Measurements from ENCODE around the gene BEGAIN.
A peak's percentile ranks its signal among the peaks of the same experiment; 100 is the strongest.

The BEGAIN gene

GRCh38 chr14:100570726-100571454, 16.3 kb downstream of the BEGAIN start:
- peaks cover 11% of the 10 kb centered on the region for H3K27me3 Mint-ChIP-seq
- H3K4me3 Mint-ChIP-seq: no peak overlapping the region
- peaks cover 8% of the 10 kb centered on the region for H3K4me1 Mint-ChIP-seq
- H3K36me3 Mint-ChIP-seq: no peaks in the 10 kb centered on the region
- no peaks in the 10 kb centered on the region for H3K9me3 Mint-ChIP-seq
- no peak overlapping the region for H3K27ac Mint-ChIP-seq

- H3K9me3 Mint-ChIP-seq: no peaks in the 10 kb centered on the region
- peak overlapping the region; percentile 70 for H3K4me3 Mint-ChIP-seq
- no peak overlapping the region for H3K27ac Mint-ChIP-seq
- peaks cover 8% of the 10 kb centered on the region for H3K4me1 Mint-ChIP-seq
- H3K27me3 Mint-ChIP-seq: peaks cover 11% of the 10 kb centered on the region
- no peaks in the 10 kb centered on the region for H3K36me3 Mint-ChIP-seq
These were observed 17.4 kb downstream of the BEGAIN start for GRCh38 chr14:100569734-100570286.

GRCh38 chr14:100568998-100569733, 18.1 kb downstream of the BEGAIN start:
- H3K9me3 Mint-ChIP-seq: no peaks in the 10 kb centered on the region
- H3K4me1 Mint-ChIP-seq: peaks cover 8% of the 10 kb centered on the region
- no peaks in the 10 kb centered on the region for H3K36me3 Mint-ChIP-seq
- H3K27me3 Mint-ChIP-seq: peaks cover 11% of the 10 kb centered on the region
- peak overlapping the region; percentile 70 for H3K4me3 Mint-ChIP-seq
- no peak overlapping the region for H3K27ac Mint-ChIP-seq

GRCh38 chr14:100568164-100568997, 18.8 kb downstream of the BEGAIN start:
- Mint-ChIP-seq H3K36me3 (no peaks in the 10 kb centered on the region), H3K27me3 (peaks cover 11% of the 10 kb centered on the region), H3K9me3 (no peaks in the 10 kb centered on the region), H3K4me1 (peaks cover 8% of the 10 kb centered on the region), H3K27ac (no peak overlapping the region), H3K4me3 (peak overlapping the region; percentile 19)

GRCh38 chr14:100567877-100568163, 19.4 kb downstream of the BEGAIN start:
- no peak overlapping the region for H3K4me3 Mint-ChIP-seq
- H3K27me3 Mint-ChIP-seq: peaks cover 11% of the 10 kb centered on the region
- H3K9me3 Mint-ChIP-seq: no peaks in the 10 kb centered on the region

GRCh38 chr14:100567009-100567876, 20.0 kb downstream of the BEGAIN start:
- Mint-ChIP-seq H3K36me3 (no peaks in the 10 kb centered on the region), H3K27ac (no peak overlapping the region), H3K4me3 (peak overlapping the region; percentile 51), H3K27me3 (peaks cover 11% of the 10 kb centered on the region), H3K4me1 (peaks cover 4% of the 10 kb centered on the region), H3K9me3 (no peaks in the 10 kb centered on the region)

More at GRCh38 chr14:100567877-100568163, 19.4 kb downstream of the BEGAIN start:
- Mint-ChIP-seq H3K4me1 (peaks cover 6% of the 10 kb centered on the region), H3K27ac (no peak overlapping the region), H3K36me3 (no peaks in the 10 kb centered on the region)

- Mint-ChIP-seq H3K36me3 (no peaks in the 10 kb centered on the region), H3K4me1 (peaks cover 4% of the 10 kb centered on the region), H3K4me3 (no peak overlapping the region), H3K9me3 (no peaks in the 10 kb centered on the region), H3K27ac (no peak overlapping the region), H3K27me3 (peaks cover 11% of the 10 kb centered on the region)
These were observed 20.6 kb downstream of the BEGAIN start for GRCh38 chr14:100566586-100566985.

GRCh38 chr14:100566119-100566518, 21.1 kb downstream of the BEGAIN start:
- Mint-ChIP-seq H3K4me3 (no peak overlapping the region), H3K27ac (no peak overlapping the region), H3K36me3 (no peaks in the 10 kb centered on the region), H3K27me3 (peaks cover 11% of the 10 kb centered on the region), H3K9me3 (no peaks in the 10 kb centered on the region), H3K4me1 (peaks cover 4% of the 10 kb centered on the region)

GRCh38 chr14:100565650-100566049, 21.6 kb downstream of the BEGAIN start:
- no peak overlapping the region for H3K27ac Mint-ChIP-seq
- no peak overlapping the region for H3K4me3 Mint-ChIP-seq

GRCh38 chr14:100564512-100564911, 22.7 kb downstream of the BEGAIN start:
- peaks cover 4% of the 10 kb centered on the region for H3K4me1 Mint-ChIP-seq
- no peaks in the 10 kb centered on the region for H3K9me3 Mint-ChIP-seq
- H3K36me3 Mint-ChIP-seq: no peaks in the 10 kb centered on the region
- peaks cover 7% of the 10 kb centered on the region for H3K27me3 Mint-ChIP-seq
- no peak overlapping the region for H3K4me3 Mint-ChIP-seq
- H3K27ac Mint-ChIP-seq: peak overlapping the region; percentile 43

More at GRCh38 chr14:100565650-100566049, 21.6 kb downstream of the BEGAIN start:
- Mint-ChIP-seq H3K9me3 (no peaks in the 10 kb centered on the region), H3K36me3 (no peaks in the 10 kb centered on the region), H3K27me3 (peaks cover 11% of the 10 kb centered on the region), H3K4me1 (peaks cover 4% of the 10 kb centered on the region)

GRCh38 chr14:100562751-100563150, 24.5 kb downstream of the BEGAIN start:
- Mint-ChIP-seq H3K4me3 (no peak overlapping the region), H3K36me3 (no peaks in the 10 kb centered on the region), H3K4me1 (peaks cover 4% of the 10 kb centered on the region), H3K27ac (no peak overlapping the region), H3K9me3 (no peaks in the 10 kb centered on the region), H3K27me3 (peaks cover 4% of the 10 kb centered on the region)

- H3K27me3 Mint-ChIP-seq: no peaks in the 10 kb centered on the region
- no peaks in the 10 kb centered on the region for H3K9me3 Mint-ChIP-seq
- H3K36me3 Mint-ChIP-seq: no peaks in the 10 kb centered on the region
- no peak overlapping the region for H3K27ac Mint-ChIP-seq
- H3K4me3 Mint-ChIP-seq: no peak overlapping the region
- peaks cover under 1% of the 10 kb centered on the region for H3K4me1 Mint-ChIP-seq
These were observed 26.2 kb downstream of the BEGAIN start for GRCh38 chr14:100561005-100561404.

GRCh38 chr14:100560471-100560870, 26.7 kb downstream of the BEGAIN start:
- Mint-ChIP-seq H3K9me3 (no peaks in the 10 kb centered on the region), H3K27ac (no peak overlapping the region), H3K4me1 (no peaks in the 10 kb centered on the region), H3K4me3 (no peak overlapping the region), H3K27me3 (no peaks in the 10 kb centered on the region), H3K36me3 (no peaks in the 10 kb centered on the region)

- no peaks in the 10 kb centered on the region for H3K27me3 Mint-ChIP-seq
- H3K4me3 Mint-ChIP-seq: no peak overlapping the region
- no peak overlapping the region for H3K27ac Mint-ChIP-seq
- H3K9me3 Mint-ChIP-seq: no peaks in the 10 kb centered on the region
- H3K36me3 Mint-ChIP-seq: no peaks in the 10 kb centered on the region
- no peaks in the 10 kb centered on the region for H3K4me1 Mint-ChIP-seq
These were observed 27.8 kb downstream of the BEGAIN start for GRCh38 chr14:100559455-100559854.

GRCh38 chr14:100558966-100559365, 28.3 kb downstream of the BEGAIN start:
- H3K27ac Mint-ChIP-seq: no peak overlapping the region
- no peaks in the 10 kb centered on the region for H3K36me3 Mint-ChIP-seq
- H3K27me3 Mint-ChIP-seq: no peaks in the 10 kb centered on the region
- H3K4me1 Mint-ChIP-seq: no peaks in the 10 kb centered on the region
- no peak overlapping the region for H3K4me3 Mint-ChIP-seq
- no peaks in the 10 kb centered on the region for H3K9me3 Mint-ChIP-seq
